Fibroblast of villous mesenchyme (primary cell): ENCODE measurements around the gene NOX4. TPM values are rescaled to one million over a fixed set of nuclear protein-coding genes. Genes with fewer than 3 reads are reported as not detected.

Experiments
- DNase-seq: peaks from one replicate; pipeline ENCODE4 v3.0.0-alpha.2; 2010; ENCODE audit warnings: low read depth
- H3K4me3 ChIP-seq: 2 replicates; pipeline ENCODE4 v1.5.1; 2011; ENCODE audit warnings: low read depth, mild to moderate bottlenecking, low read length
- CTCF ChIP-seq: IDR thresholded peaks from 2 replicates; pipeline ENCODE4 v1.5.1; 2012; ENCODE audit warnings: low read depth, mild to moderate bottlenecking, low read length; ENCODE audit not compliant: insufficient read depth
- total RNA-seq: library from RNA; depleted of rRNA; stranded (reverse); fragments of >200 nt; gene quantifications from 2 replicates; pipeline ENCODE4 v1.2.3, GENCODE V29; 2012

Gene NOX4
- 5.2 and 9.3 TPM in 2 replicates for total RNA-seq

GRCh38 chr11:89490981-89491690 is at the start of gene NOX4:
TSS of gene NOX4 (minus strand) at chr11:89491375. CDS start at chr11:89491246, 129 bp downstream.
- peak within 1 kb of the TSS; percentile 47 for H3K4me3 ChIP-seq
- peak; percentile 16 for DNase-seq
- no peak for TF ChIP-seq CTCF

- DNase-seq, result peak; percentile 11
- no peak for TF ChIP-seq CTCF
- H3K4me3 ChIP-seq, result no peak overlapping the region
Observed at GRCh38 chr11:89540826-89541225, 49.7 kb upstream of the NOX4 start.

GRCh38 chr11:89537936-89538335 is 46.8 kb upstream of the NOX4 start:
- TF ChIP-seq CTCF, result no peak
- no peak for DNase-seq
- H3K4me3 ChIP-seq, result no peak overlapping the region

DNA sequence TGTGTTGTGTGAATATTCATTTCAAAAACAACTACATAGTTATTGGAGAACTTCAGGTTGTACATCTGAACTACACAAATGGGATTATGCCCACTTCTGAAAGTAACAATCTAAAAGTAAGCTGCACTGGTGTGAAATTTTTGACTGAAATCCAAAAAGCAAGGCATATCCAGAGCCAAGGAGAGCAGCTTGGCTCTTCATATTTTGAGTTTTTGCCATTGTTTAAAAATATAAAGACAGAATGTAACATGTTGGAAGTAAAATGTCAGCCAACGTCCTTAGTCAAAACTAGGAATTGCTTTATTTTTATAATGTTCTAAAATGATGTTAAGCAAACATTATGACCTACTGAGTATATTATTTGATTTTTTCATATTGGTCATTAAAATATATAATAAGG is 45.8 kb upstream of the NOX4 start:
- DNase-seq, result no peak
- H3K4me3 ChIP-seq, result no peak overlapping the region
- TF ChIP-seq CTCF, result no peak

GRCh38 chr11:89535221-89535620 is 44.0 kb upstream of the NOX4 start:
- TF ChIP-seq CTCF, result no peak
- no peak overlapping the region for H3K4me3 ChIP-seq
- no peak for DNase-seq

DNA sequence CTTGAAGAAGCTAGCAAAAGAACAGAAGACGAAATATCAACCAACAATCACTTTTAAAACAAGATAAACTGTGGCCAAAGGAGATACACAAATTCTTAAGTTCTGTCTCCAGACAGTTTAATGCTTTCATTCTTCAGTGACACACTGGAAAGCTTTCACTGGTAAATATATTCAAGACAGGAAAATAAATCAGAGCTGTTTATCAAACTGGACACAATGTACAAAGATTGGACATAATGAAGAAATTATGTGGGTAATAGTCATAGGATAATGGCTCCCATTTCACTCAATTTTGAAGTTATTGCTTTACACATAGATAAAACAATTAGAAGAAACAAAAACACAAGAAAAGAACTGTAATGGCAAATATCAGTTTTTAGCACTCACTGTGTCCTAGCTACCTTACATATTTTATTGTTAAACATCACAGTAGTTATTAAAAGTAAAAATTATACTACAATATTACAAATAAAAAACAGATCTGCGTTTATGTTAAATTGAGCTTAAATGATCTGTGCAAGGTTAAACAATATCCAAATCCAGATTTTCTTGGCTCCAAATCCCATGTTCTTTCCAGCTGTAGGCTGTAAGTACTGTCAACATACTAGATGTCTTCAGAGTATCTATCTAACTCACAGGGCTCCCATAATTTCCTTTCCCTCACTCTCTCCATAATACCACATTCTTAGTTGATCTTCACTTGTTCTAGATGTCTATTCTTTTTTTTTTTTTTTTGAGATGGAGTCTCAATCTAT is 38.6 kb upstream of the NOX4 start:
- TF ChIP-seq CTCF, result no peak
- DNase-seq, result no peak
- H3K4me3 ChIP-seq, result no peak overlapping the region
